ENCODE measurements around the gene EPN2. TPM values are rescaled to one million over a fixed set of nuclear protein-coding genes. Genes with fewer than 3 reads are reported as not detected.

The EPN2 gene
- total and polyA plus RNA-seq, 4 donors: 5.6 to 23.8 (median 12.2) TPM

- Histone ChIP-seq H3K4me3 (ENCODE audit: low read depth in 1 of 3, low read length in 3 of 3) (no peak overlapping the region), H3K9me3 (ENCODE audit: control insufficient read depth in 4 of 4, low read length in 3 of 4) (no peaks in the 10 kb centered on the region), H3K36me3 (ENCODE audit: control insufficient read depth in 4 of 4, insufficient read depth in 3 of 4, low read depth in 1 of 4, low read length in 3 of 4) (peaks cover 2 to 15% (median 7%) of the 10 kb centered on the region in 4 donors), H3K4me1 (ENCODE audit: control insufficient read depth in 4 of 4, insufficient read depth in 4 of 4, low read length in 3 of 4) (peaks cover 0 to 29% (median 16%) of the 10 kb centered on the region in 4 donors), H3K27me3 (ENCODE audit: control insufficient read depth in 4 of 4, insufficient read depth in 4 of 4, low read length in 3 of 4) (no peaks in the 10 kb centered on the region), H3K27ac (ENCODE audit: low read depth in 1 of 2, low read length in 2 of 2) (no peak overlapping the region), H3K9ac (ENCODE audit: low read depth in 1 of 2, low read length in 2 of 2) (no peak overlapping the region)
- no peak for DNase-seq (ENCODE audit: low spot score)
- WGBS: 82% methylated on average over 12 of the region's 12 CpGs
- TF ChIP-seq GABPA (IDR thresholded peaks at IDR 0.05 in 1 of 2, conservative IDR thresholded peaks at IDR 0.05 in 1 of 2) (no peak), RXRA (IDR thresholded peaks at IDR 0.05) (no peak), HNF4A (conservative IDR thresholded peaks at IDR 0.05) (no peak), MAX (IDR thresholded peaks at IDR 0.05) (no peak), CTCF (IDR thresholded peaks at IDR 0.05; ENCODE audit: low read depth, low read length, missing input control) (no peak), EGR1 (IDR thresholded peaks at IDR 0.05; ENCODE audit: low read depth in 2 of 2) (no peak), JUND (IDR thresholded peaks at IDR 0.05) (no peak), ZBTB33 (IDR thresholded peaks at IDR 0.05) (no peak), FOXA1 (IDR thresholded peaks at IDR 0.05) (no peak), FOXA2 (IDR thresholded peaks at IDR 0.05) (no peak), NR2F2 (IDR thresholded peaks at IDR 0.05) (no peak), SP1 (IDR thresholded peaks at IDR 0.05) (no peak), YY1 (IDR thresholded peaks at IDR 0.05) (no peak), ATF3 (IDR thresholded peaks at IDR 0.05) (no peak), HNF4G (IDR thresholded peaks at IDR 0.05) (no peak), RAD21 (IDR thresholded peaks at IDR 0.05) (no peak), TAF1 (conservative IDR thresholded peaks at IDR 0.05) (no peak)
- TF ChIP-seq, protein P1, sequence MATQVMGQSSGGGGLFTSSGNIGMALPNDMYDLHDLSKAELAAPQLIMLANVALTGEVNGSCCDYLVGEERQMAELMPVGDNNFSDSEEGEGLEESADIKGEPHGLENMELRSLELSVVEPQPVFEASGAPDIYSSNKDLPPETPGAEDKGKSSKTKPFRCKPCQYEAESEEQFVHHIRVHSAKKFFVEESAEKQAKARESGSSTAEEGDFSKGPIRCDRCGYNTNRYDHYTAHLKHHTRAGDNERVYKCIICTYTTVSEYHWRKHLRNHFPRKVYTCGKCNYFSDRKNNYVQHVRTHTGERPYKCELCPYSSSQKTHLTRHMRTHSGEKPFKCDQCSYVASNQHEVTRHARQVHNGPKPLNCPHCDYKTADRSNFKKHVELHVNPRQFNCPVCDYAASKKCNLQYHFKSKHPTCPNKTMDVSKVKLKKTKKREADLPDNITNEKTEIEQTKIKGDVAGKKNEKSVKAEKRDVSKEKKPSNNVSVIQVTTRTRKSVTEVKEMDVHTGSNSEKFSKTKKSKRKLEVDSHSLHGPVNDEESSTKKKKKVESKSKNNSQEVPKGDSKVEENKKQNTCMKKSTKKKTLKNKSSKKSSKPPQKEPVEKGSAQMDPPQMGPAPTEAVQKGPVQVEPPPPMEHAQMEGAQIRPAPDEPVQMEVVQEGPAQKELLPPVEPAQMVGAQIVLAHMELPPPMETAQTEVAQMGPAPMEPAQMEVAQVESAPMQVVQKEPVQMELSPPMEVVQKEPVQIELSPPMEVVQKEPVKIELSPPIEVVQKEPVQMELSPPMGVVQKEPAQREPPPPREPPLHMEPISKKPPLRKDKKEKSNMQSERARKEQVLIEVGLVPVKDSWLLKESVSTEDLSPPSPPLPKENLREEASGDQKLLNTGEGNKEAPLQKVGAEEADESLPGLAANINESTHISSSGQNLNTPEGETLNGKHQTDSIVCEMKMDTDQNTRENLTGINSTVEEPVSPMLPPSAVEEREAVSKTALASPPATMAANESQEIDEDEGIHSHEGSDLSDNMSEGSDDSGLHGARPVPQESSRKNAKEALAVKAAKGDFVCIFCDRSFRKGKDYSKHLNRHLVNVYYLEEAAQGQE (IDR thresholded peaks at IDR 0.05): no peak
Observed at GRCh38 chr17:19313746-19314651, 76.8 kb downstream of the EPN2 start.

All from liver (tissue), 9 donors.